ENCODE results near the gene PRMT7.
A peak's percentile ranks its signal among the peaks of the same experiment; 100 is the strongest.
"Not testable (repeated sequence)": the region's sequence is repeated elsewhere in the genome, so short reads cannot be mapped to it uniquely, and the experiment has no call there.

The PRMT7 gene

DNA sequence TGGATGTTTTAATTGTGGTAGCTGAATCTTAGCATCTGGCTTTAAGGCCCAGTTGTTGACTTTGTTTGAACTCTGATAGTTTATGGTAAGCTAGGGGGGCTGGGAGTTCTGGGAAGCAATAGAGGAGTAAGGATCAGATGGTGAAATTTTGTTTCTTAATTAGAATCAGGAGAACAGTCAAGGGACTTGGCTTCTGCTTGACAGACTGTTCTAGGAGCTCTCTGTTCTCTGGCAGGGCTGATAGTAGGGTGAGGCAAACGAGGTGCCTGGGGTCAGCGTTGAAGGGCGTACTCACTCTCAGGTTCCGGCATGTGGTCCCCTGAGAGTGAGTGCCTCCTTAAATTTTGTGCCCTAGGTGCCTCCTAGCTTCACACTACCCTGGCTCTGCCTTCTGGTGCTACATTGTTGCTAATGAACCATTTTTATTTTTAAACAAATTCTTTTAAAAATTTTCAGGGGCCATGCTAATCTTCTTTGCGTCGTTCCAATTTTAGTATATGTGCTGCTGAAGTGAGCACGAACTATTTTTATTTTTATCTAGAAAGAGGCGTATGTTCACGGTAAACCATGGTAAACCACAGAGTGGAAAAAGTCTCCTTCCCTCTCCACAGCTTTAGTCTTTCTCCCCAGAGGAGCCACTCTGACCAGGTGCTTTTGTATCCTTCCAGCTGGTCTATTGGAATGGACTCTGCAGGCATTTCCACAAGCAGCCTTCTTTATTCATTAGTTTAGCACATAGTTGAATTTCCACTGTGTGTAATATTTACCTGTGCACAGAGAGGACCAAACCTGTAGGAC lies 26.8 kb upstream of the PRMT7 start:
- peak in 1 of 2 donors; percentile 38 for DNase-seq

DNA sequence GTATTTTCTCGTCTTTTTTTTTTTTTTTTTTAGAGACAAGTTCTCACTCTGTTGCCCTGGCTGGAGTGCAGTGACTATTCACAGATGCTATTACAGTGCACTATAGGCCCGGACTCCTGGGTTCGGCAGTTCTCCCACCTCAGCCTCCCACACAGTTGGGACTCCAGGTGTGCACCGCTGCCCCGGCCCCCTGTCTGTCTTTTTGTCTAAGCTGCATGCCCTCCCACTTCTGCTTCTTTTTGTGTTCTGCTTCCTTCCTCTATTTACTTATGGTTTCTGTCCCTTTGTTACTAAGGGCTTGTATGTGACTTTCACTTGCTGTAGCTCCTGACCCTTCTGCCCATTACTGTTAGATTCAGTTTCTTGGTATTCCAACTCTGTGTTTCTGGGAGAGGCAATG lies 26.0 kb upstream of the PRMT7 start:
- peak in 1 of 2 donors; percentile 55 for DNase-seq

DNA sequence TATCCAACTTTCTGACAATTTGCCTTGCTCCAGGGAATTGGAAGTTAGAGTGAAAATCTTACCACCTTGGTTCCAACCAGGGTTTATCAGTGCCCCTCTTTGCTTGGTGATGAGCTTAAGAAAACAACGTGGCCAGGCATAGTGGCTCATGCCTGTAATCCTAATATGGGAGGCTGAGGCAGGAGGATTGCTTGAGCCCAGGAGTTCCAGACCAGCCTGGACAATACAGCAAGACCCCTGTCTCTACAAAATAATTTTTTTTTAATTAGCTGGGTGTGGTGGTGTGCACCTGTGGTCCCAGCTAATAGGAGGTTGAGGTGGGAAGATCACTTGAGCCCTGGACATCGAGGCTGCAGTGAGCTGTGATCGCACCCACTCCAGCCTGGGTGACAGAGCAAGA lies 25.1 kb upstream of the PRMT7 start:
- DNase-seq: no peak

- peak; percentile 29 to 67 for DNase-seq
These were observed 24.4 kb upstream of the PRMT7 start for GRCh38 chr16:68286153-68287074.

DNA sequence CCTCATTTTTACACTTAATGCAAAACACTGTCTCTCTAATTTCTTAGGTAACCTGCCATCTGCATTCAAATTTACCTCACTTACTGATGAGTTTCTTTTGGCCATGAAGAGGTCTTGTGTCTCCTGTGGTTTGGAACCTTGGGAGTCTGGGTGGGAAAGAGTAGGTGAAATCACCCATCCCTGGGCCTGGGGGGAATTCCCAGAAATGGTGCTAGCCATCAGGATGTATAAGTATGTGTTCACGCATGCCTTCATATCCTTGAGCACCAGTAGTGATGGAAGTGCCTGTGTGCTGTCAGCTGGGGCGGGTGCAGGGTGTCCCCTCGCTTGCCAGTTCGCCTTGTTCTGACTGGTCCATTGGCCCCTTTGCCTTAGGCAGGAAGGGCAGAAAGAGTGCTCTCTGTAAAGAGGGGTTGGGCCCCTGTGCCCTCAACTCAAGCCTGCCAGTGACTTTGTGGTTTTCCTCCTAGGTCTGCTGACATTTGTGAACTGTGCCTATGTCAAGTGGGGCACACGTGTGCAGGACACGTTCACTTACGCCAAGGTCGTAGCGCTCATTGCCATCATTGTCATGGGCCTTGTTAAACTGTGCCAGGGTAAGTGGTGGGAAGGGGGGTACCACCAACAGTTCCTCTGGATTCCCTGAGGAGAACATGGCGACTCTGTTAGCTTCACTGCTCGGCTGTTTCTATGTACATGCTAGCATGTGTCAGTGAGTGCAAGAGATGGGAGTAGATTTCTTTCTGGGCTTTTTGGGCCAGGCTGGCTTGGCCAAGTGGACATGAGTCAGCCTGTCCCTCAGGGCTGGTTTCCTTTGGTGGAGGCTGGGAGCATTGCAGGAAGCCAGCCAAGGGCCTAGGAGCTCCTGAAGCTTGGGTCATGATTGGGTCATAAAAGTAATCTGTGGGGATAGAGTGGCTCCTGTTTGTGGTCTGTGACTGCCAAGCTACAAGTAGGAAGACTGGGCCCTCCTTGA lies 23.3 kb upstream of the PRMT7 start:
- peak; percentile 50 to 65 for DNase-seq

GRCh38 chr16:68288252-68288650 lies 22.6 kb upstream of the PRMT7 start:
- no peak for DNase-seq

GRCh38 chr16:68288796-68289195 lies 22.0 kb upstream of the PRMT7 start:
- DNase-seq: not testable (repeated sequence)

- DNase-seq: no peak
These were observed 21.6 kb upstream of the PRMT7 start for GRCh38 chr16:68289202-68289601.

- DNase-seq: peak; percentile 68 to 71
These were observed 21.0 kb upstream of the PRMT7 start for GRCh38 chr16:68289621-68290329.

DNA sequence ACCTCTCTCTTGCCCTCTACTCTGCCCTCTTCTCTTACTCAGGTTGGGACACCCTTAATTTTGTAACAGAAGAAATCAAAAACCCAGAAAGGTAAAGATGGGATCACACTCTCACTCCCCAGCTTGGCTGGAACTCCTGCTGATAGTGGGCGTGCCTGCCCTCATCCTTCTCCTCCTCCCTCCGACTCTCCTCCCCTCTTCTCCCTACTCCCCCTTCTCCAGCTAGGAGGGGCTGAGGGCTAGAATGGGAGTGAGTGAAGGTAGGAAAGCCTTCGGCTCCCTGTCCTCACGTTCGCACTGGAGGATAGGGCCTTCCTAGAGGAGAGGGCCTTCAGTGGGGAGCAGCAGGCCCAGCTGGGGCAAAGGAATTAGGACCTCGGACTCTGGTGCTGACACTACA lies 20.4 kb upstream of the PRMT7 start:
- DNase-seq: no peak

DNA sequence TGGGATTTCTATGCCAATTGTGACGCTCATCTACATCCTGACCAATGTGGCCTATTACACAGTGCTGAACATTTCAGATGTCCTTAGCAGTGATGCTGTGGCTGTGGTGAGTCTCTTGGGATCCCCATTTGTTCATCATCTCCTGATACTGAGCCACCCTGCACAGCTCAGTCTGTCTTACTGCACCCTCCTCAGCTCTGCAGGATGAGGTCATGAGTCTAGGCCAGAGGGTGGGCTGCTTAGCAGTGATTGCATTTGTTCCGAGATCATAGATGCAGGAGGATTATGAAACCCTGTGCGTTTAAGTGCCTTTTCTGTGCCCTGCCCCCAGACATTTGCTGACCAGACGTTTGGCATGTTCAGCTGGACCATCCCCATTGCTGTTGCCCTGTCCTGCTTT lies 19.6 kb upstream of the PRMT7 start:
- no peak for DNase-seq

DNA sequence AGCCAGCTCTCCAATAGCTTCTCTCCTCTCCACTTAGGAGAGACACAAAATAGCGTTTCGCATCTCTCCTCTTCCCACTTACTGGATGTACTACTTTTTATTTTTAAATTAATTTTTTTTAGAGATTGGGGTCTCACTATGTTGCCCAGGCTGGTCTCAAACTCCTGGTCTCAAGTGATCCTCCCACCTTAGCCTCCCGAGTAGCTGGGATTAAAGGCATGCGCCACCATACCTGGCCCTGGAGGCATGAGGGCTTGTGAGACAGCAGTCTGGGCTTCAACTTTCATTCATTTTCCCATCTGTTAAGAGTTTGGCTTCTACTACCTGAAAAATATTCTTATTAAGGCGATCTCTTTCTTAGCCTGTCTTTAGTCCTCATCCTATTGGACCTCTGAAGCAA lies 18.4 kb upstream of the PRMT7 start:
- DNase-seq: no peak

DNA sequence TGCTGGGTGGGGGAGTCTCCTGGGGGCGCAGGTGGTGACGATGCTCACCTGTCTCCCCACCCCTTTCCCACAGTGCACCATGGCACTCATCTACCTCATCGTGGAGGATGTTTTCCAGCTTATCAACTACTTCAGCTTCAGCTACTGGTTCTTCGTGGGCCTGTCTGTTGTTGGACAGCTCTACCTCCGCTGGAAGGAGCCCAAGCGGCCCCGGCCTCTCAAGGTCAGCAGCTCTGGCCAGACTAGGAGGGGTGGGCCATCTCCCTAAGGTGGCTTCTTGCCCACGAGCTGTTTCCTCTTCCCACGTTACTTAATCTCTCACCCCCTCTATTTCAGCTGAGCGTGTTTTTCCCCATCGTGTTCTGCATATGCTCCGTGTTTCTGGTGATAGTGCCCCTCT lies 14.5 kb upstream of the PRMT7 start:
- DNase-seq: no peak

GRCh38 chr16:68296693-68297092 lies 14.1 kb upstream of the PRMT7 start:
- DNase-seq: no peak

- DNase-seq: no peak
These were observed 12.9 kb upstream of the PRMT7 start for GRCh38 chr16:68297908-68298307.

- no peak for DNase-seq
These were observed 12.5 kb upstream of the PRMT7 start for GRCh38 chr16:68298312-68298711.

DNA sequence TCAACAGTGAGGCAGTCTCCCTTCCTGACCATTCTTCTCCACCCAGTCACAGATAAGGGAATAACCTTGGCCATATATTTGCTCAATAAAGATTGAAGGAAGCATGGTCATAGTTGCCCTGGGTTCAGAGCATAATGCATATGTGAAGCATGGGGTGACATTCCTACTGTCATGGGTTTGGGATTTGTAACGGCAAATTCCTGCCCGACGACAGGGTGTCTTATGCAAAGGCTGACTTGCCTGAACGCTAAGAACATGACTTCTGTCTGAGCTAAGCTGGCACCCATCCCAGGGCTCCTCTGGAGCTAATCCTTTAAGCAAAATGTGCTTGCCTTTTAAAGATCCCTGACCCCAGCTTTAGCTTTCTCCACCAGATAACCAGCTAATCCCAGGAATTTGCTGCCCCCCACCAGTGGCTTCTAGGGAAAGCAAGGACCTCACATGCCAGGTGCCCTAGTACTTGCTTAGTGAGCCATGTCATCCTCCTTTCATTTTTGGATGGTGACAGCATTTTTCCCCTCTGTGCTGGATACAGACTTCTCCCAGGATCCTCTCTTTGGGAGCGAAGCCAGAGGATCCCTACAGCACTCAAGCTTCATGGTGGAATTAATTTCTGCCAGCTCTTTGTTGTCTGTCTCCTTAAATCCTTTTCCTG lies 11.8 kb upstream of the PRMT7 start:
- DNase-seq: no peak

GRCh38 chr16:68299571-68300453 lies 11.0 kb upstream of the PRMT7 start:
- DNase-seq: no peak

DNA sequence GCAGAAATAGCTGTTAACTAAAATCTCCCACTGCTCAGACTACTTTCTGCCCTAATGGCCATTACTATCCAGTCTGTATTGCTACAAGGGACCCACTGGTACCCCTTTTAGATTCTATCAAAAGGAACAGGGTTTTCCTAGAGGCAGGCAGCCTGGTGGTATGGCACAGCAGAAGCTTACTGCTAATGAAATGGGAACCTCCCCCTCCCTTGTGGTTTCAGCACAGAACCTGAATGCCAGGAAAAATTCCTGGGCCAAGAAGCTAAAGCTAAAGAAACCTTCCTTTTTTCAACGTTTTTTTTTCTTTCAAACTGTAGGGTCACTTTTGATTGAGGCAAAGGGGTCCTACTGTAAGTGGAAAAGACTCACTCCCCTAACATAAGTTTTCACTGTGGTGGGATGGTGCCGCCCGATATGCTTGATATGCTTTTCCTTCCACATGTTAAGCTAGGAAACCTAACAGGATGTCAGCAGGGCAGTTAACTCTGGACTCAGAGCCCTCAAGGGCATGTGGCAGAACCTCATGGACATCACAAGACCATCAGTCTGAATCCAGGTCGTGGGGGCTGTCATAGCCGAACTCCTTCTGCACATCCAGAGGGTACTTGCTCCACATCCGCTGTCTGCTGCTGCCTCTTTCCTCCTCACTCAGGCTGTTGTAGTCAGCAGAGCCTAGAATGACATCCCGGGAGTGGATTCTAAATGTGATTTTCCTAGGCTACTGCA lies 9.9 kb upstream of the PRMT7 start:
- DNase-seq: no peak

GRCh38 chr16:68306633-68307032 lies 4.2 kb upstream of the PRMT7 start:
- DNase-seq: no peak
